Neutrophil (primary cell): ENCODE measurements around the gene RAB15.
A peak's percentile ranks its signal among the peaks of the same experiment; 100 is the strongest.

Experiments used
- H3K27ac ChIP-seq: fragments of 200-600 bp; sonication (generic); 2 replicates; pipeline ENCODE4 v1.5.1; 2016; ENCODE audit warnings: mild to moderate bottlenecking, moderate library complexity
- H3K27me3 ChIP-seq: fragments of 200-600 bp; sonication (generic); 2 replicates; pipeline ENCODE4 v1.6.0; 2016; ENCODE audit warnings: mild to moderate bottlenecking
- H3K36me3 ChIP-seq: fragments of 200-600 bp; sonication (generic); 2 replicates; pipeline ENCODE4 v1.5.1; 2017
- H3K4me1 ChIP-seq, 2 experiments: fragments of 200-600 bp in 1 of 2; sonication (generic) in 1 of 2; 1 replicate in 1 of 2; 2 replicates in 1 of 2; pipeline versions ENCODE4 v1.5.1 to v1.6.1; 2013 to 2016; ENCODE audit warnings: low read depth in 1 of 2, low read length in 1 of 2, mild to moderate bottlenecking in 1 of 2, moderate library complexity in 1 of 2; ENCODE audit not compliant: control insufficient read depth in 1 of 2, insufficient read depth in 1 of 2
- H3K4me3 ChIP-seq, 2 experiments: fragments of 200-600 bp in 1 of 2; sonication (generic) in 1 of 2; 1 replicate in 1 of 2; 2 replicates in 1 of 2; pipeline ENCODE4 v1.5.1; 2013 to 2016; ENCODE audit warnings: low read depth in 1 of 2, low read length in 1 of 2, mild to moderate bottlenecking in 1 of 2, moderate library complexity in 1 of 2
- H3K9me3 ChIP-seq: fragments of 200-600 bp; sonication (generic); 2 replicates; pipeline ENCODE4 v1.5.1; 2016
- TF ChIP-seq, protein P1 (sequence below): fragments of 200-600 bp; sonication (generic); IDR thresholded peaks from 2 replicates; pipeline ENCODE4 v1.5.1; 2016; ENCODE audit warnings: antibody characterized with exemption

RAB15 gene

DNA sequence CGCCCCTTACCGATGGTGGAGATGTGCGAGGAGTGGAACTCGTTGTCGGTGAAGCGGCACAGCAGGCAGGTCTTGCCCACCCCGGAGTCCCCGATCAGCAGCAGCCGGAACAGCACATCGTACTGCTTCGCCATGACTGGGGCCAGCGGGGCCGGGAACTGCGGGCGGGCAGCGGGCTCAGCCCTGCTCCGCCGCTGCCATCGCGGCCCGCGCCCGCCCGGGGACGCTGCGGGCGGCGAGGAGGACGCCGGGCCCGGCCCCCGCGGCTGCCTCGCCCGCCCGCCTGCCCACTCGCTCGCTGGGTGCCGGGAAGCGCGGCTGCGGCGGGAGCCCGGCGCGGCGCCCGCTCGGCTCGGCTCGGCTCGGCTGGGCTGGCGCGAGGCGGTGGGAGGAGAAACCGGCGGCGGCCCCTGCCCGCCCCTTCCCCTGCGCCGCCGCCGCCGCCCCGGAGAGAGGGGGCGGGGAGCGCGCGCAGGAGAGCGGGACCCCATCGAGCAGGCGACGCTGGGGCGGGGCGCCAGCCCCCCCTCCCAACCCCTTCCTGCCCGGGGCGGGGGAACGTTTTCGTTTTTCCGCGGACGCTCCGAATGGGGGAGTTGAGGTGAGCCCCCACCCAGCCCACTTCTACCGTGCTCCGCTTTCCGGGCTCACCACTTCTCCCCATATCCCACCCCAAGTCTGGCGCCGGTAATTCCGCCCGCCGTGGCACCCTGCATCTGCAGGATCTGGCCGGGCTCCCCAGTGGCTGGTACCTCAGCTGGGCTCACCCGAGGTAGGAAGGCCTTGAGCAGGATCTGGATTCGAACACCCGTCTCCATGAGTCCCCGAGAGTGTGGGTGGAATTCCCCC lies at the start of gene RAB15:
RAB15 (minus strand) TSS at position 394 of the 849 bp plus-strand sequence; CDS start at position 134, 260 bp downstream.
- no peak within 1 kb of the TSS for H3K27ac ChIP-seq

DNA sequence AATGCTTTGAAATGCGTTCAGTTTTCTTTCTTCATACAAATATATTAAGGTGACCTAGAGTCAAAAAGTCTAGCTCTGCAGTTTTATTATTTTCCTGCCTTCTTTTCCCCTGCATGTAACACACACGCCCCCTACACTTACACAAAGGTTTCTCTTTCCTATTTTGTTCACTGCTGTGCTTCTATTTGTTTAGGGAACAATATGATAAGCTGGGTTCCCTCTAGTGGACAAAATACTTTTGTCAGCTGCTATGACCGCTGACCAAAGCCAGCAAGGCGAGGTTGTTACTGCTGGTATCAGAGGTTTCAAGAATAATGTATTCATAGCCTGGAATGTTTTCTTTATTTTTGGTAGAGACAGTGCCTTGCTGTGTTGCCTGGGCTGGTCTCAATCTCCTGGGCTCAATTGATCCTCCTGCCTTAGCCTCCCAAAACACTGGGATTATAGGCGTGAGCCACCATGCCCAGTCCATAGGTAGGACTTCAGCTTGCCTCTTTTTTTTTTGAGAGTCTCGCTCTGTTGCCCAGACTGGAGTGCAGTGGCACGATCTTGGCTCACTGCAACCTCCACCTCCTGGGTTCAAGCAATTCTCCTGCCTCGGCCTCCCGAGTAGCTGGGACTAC lies 47.9 kb upstream of the RAB15 start:
- H3K27me3 ChIP-seq = no peaks in the 10 kb centered on the region
- H3K36me3 ChIP-seq = no peaks in the 10 kb centered on the region
- H3K9me3 ChIP-seq = no peaks in the 10 kb centered on the region
- H3K27ac ChIP-seq = peak overlapping the region; percentile 55
- peaks cover 6 to 15% of the 10 kb centered on the region in 2 experiments for H3K4me1 ChIP-seq
- H3K4me3 ChIP-seq = no peak overlapping the region
- TF ChIP-seq, protein P1, sequence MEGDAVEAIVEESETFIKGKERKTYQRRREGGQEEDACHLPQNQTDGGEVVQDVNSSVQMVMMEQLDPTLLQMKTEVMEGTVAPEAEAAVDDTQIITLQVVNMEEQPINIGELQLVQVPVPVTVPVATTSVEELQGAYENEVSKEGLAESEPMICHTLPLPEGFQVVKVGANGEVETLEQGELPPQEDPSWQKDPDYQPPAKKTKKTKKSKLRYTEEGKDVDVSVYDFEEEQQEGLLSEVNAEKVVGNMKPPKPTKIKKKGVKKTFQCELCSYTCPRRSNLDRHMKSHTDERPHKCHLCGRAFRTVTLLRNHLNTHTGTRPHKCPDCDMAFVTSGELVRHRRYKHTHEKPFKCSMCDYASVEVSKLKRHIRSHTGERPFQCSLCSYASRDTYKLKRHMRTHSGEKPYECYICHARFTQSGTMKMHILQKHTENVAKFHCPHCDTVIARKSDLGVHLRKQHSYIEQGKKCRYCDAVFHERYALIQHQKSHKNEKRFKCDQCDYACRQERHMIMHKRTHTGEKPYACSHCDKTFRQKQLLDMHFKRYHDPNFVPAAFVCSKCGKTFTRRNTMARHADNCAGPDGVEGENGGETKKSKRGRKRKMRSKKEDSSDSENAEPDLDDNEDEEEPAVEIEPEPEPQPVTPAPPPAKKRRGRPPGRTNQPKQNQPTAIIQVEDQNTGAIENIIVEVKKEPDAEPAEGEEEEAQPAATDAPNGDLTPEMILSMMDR = peak; percentile 75

More for the DNA sequence above, at the start of gene RAB15:
- TF ChIP-seq, protein P1 = no peak
- H3K27me3 ChIP-seq = peaks cover 80% of the 10 kb centered on the region
- H3K4me3 ChIP-seq = peak within 1 kb of the TSS; percentile 48 to 68
- H3K36me3 ChIP-seq = no peaks in the 10 kb centered on the region
- peaks cover 12 to 13% of the 10 kb centered on the region in 2 experiments for H3K4me1 ChIP-seq
- H3K9me3 ChIP-seq = no peaks in the 10 kb centered on the region

DNA sequence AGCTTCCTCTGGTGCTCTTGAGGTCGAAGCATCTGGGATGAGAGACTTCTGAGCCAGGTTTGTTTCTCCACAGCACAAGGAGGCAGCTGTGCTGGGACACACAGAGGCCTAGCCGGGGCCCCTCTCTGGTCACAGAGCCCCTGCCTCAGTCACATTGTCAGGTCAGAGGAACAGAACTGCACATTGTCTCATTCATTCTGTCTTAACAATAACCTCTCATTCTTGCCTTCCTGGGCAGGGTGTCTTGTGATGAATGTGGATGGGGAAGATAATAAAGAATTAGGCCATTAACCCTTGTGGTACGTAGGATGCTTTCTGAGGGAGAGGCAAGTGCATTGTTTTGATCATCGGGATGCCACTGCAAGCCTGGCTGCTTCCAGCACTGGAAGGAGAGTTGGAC lies 44.3 kb upstream of the RAB15 start:
- TF ChIP-seq, protein P1 = no peak

DNA sequence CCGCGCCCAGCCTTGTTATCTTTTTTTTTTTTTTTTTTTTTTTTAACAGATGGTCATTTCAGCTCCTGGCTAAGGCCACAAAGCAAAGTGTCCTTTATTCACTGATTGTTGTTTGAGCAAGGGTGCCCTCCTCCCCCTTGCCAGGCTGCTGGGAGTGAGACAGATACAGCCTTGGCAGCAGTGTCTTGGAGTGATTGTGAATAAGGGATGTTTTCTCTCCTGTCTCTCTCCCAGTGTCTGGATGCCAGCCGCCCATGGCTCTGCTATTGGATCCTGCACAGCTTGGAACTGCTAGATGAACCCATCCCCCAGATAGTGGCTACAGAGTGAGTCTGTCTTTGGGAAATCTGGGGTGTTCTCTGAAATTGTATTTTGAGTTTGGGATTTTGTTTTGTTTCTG lies 43.3 kb upstream of the RAB15 start:
- TF ChIP-seq, protein P1 = no peak
- no peaks in the 10 kb centered on the region for H3K36me3 ChIP-seq
- H3K27ac ChIP-seq = peak overlapping the region; percentile 44
- no peaks in the 10 kb centered on the region for H3K27me3 ChIP-seq
- H3K4me1 ChIP-seq = peaks cover 16 to 22% of the 10 kb centered on the region in 2 experiments
- no peak overlapping the region for H3K4me3 ChIP-seq
- H3K9me3 ChIP-seq = no peaks in the 10 kb centered on the region

More for the DNA sequence above, 44.3 kb upstream of the RAB15 start:
- Histone ChIP-seq H3K36me3 (no peaks in the 10 kb centered on the region), H3K9me3 (no peaks in the 10 kb centered on the region), H3K4me1 (peaks cover 16 to 23% of the 10 kb centered on the region in 2 experiments), H3K4me3 (no peak overlapping the region), H3K27me3 (no peaks in the 10 kb centered on the region), H3K27ac (no peak overlapping the region)

DNA sequence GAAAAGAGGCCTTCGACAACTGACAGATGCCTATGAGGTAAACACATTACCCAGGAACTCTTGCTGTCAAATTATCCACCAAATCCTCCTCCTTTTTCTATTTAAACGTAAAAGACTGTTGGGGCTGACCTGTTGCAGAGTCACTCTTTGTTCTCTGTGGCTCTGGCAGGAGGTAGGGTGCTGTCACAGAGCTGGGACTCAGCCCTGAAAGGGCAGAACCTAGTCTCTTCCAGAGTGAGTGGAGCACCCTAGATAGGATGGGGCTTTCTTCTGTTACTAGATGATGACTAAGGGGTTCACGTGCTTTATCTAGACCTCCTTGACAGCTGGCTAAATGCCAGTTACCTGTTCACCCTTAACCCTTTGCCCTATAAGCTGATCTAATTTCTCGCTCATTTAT lies 40.2 kb upstream of the RAB15 start:
- Histone ChIP-seq H3K36me3 (no peaks in the 10 kb centered on the region), H3K4me3 (no peak overlapping the region), H3K27me3 (no peaks in the 10 kb centered on the region), H3K4me1 (peaks cover 10 to 13% of the 10 kb centered on the region in 2 experiments), H3K27ac (peak overlapping the region; percentile 67), H3K9me3 (no peaks in the 10 kb centered on the region)
- TF ChIP-seq, protein P1 = no peak
